Progenitor cell of endocrine pancreas (in vitro differentiated cells): Measurements from ENCODE around the gene KLHL36. TPM values are rescaled to one million over a fixed set of nuclear protein-coding genes. Genes with fewer than 3 reads are reported as not detected.

Experiments used
- DNase-seq: peaks from one replicate; pipeline ENCODE4 v3.0.0; 2021; ENCODE audit warnings: low spot score; ENCODE audit not compliant: unreplicated experiment
- H3K27ac Mint-ChIP-seq: 2 replicates; pipeline ENCODE4 v1.8.0; 2021; ENCODE audit warnings: mild to moderate bottlenecking, moderate library complexity, mixed read lengths
- H3K27me3 Mint-ChIP-seq: 2 replicates; pipeline ENCODE4 v1.8.0; 2021; ENCODE audit warnings: mixed read lengths
- H3K36me3 Mint-ChIP-seq: 2 replicates; pipeline ENCODE4 v1.8.0; 2022; ENCODE audit warnings: mixed read lengths; ENCODE audit not compliant: insufficient read depth
- H3K4me1 Mint-ChIP-seq: 2 replicates; pipeline ENCODE4 v1.8.0; 2021; ENCODE audit warnings: low read depth, mixed read lengths
- H3K4me3 Mint-ChIP-seq: 2 replicates; pipeline ENCODE4 v1.8.0; 2021; ENCODE audit warnings: low read depth, mild to moderate bottlenecking, moderate library complexity, mixed read lengths
- H3K9me3 Mint-ChIP-seq: 2 replicates; pipeline ENCODE4 v1.8.0; 2021; ENCODE audit warnings: low read depth, mixed read lengths
- total RNA-seq: library from RNA; stranded (reverse); gene quantifications from 2 replicates; pipeline ENCODE4 v1.2.1, GENCODE V29; 2021
- TF ChIP-seq, protein P1 (sequence below): fragments of 200-600 bp; sonication (generic); IDR thresholded peaks from one replicate; pipeline ENCODE4 v1.5.0; 2021; ENCODE audit warnings: antibody characterized with exemption, mild to moderate bottlenecking; ENCODE audit not compliant: unreplicated experiment

The KLHL36 gene
- total RNA-seq, 1 donor from 2014 or later: 43.2 TPM

GRCh38 chr16:84612686-84613085 is 35.6 kb upstream of the KLHL36 start:
- no peak overlapping the region for H3K27ac Mint-ChIP-seq
- TF ChIP-seq, protein P1, sequence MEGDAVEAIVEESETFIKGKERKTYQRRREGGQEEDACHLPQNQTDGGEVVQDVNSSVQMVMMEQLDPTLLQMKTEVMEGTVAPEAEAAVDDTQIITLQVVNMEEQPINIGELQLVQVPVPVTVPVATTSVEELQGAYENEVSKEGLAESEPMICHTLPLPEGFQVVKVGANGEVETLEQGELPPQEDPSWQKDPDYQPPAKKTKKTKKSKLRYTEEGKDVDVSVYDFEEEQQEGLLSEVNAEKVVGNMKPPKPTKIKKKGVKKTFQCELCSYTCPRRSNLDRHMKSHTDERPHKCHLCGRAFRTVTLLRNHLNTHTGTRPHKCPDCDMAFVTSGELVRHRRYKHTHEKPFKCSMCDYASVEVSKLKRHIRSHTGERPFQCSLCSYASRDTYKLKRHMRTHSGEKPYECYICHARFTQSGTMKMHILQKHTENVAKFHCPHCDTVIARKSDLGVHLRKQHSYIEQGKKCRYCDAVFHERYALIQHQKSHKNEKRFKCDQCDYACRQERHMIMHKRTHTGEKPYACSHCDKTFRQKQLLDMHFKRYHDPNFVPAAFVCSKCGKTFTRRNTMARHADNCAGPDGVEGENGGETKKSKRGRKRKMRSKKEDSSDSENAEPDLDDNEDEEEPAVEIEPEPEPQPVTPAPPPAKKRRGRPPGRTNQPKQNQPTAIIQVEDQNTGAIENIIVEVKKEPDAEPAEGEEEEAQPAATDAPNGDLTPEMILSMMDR: no peak
- H3K4me1 Mint-ChIP-seq: peaks cover 8% of the 10 kb centered on the region
- DNase-seq: no peak
- H3K27me3 Mint-ChIP-seq: peaks cover 10% of the 10 kb centered on the region
- H3K9me3 Mint-ChIP-seq: peaks cover 3% of the 10 kb centered on the region
- peaks cover 6% of the 10 kb centered on the region for H3K36me3 Mint-ChIP-seq
- no peak overlapping the region for H3K4me3 Mint-ChIP-seq

DNA sequence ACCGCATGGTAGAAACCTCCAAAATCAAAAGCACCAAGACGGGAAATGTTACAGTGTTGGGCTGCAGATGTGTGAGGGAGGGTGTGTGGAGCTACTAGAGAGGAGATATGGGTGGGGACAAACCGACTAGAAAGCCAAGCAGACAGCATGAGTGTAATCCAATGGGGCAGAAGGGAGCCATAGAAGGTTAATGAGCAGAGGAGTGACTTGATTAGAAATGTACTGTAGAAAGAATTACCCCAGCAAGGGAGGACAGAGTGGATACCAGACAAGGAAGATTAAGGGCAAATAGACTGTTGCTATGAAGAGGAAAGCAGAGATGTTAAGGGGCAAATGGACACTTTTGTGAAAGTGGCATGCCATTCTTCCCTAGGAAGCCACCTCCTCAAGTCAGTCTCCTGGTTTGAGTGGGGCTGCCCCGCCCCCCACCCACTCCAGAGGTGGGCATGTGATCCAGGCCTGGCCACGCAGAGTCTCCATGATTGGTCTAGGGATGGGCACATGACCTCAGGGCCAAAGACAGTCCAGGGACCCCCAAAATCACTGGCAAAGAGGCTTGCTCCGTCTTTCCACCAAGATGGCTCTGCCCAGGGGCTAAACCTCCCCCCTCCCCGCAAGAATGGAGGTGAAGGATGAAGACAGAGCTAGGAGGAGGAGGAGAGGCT is 34.8 kb upstream of the KLHL36 start:
- Mint-ChIP-seq H3K4me3 (no peak overlapping the region), H3K27ac (no peak overlapping the region), H3K27me3 (peaks cover 10% of the 10 kb centered on the region), H3K36me3 (peaks cover 6% of the 10 kb centered on the region), H3K9me3 (peaks cover 3% of the 10 kb centered on the region), H3K4me1 (peaks cover 8% of the 10 kb centered on the region)
- no peak for DNase-seq
- TF ChIP-seq, protein P1: no peak

GRCh38 chr16:84614073-84614459 is 34.2 kb upstream of the KLHL36 start:
- Mint-ChIP-seq H3K36me3 (peaks cover 6% of the 10 kb centered on the region), H3K4me3 (no peak overlapping the region), H3K27ac (no peak overlapping the region), H3K27me3 (peaks cover 12% of the 10 kb centered on the region), H3K9me3 (peaks cover 3% of the 10 kb centered on the region), H3K4me1 (peaks cover 11% of the 10 kb centered on the region)
- TF ChIP-seq, protein P1: no peak
- no peak for DNase-seq

- peaks cover 6% of the 10 kb centered on the region for H3K36me3 Mint-ChIP-seq
- H3K27me3 Mint-ChIP-seq: peaks cover 12% of the 10 kb centered on the region
- H3K4me1 Mint-ChIP-seq: peaks cover 11% of the 10 kb centered on the region
- DNase-seq: no peak
- H3K9me3 Mint-ChIP-seq: peaks cover 3% of the 10 kb centered on the region
- TF ChIP-seq, protein P1: no peak
- no peak overlapping the region for H3K4me3 Mint-ChIP-seq
- no peak overlapping the region for H3K27ac Mint-ChIP-seq
These were observed 33.7 kb upstream of the KLHL36 start for GRCh38 chr16:84614623-84614967.

DNA sequence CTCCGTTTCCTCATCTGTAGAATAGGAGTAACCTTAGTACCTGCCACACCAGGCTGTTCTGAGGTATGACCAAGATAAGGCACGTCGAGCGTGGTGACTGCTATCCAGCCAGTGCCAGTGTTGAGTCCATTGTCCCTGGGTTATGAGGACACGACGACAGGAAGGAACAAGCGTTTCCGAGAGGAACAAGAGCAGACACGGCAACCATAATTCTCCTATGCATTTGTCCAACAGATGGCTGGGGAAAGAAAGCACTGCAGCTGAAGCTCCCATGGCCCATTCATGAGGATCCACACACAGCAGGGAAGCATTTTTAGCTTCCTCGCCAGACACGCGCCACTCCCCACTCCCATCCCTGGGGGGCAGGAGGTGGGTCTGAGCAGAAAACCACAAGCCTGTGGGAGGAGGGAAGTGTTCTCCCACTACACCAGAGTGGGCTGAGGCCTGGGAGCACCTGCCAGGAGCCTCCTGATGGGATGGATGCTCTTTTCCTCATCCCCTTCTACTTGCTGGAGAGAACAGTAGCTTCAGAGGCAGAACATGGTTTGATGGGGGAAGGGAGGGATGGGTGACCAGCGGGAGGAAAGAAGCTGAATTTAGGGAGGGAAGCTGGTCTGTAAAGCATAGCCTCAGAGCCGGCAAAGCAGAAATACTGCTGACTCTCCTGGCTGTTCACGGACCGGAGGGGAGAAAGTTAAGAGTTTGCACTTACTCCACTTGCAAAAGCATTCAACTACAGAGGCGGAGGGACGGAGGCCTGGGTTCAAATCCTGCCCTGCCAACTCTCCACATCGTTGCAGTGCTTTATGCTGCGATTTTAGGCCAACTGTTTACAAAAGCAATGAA is 33.1 kb upstream of the KLHL36 start:
- Mint-ChIP-seq H3K4me3 (no peak overlapping the region), H3K27ac (no peak overlapping the region), H3K9me3 (peaks cover 3% of the 10 kb centered on the region), H3K4me1 (peaks cover 11% of the 10 kb centered on the region), H3K36me3 (peaks cover 6% of the 10 kb centered on the region), H3K27me3 (peaks cover 12% of the 10 kb centered on the region)
- TF ChIP-seq, protein P1: no peak
- DNase-seq: no peak
